Fibroblast of pulmonary artery (primary cell): ENCODE measurements around the gene THSD7A.

Experiments used
- DNase-seq: peaks from one replicate; pipeline ENCODE4 v3.0.0-alpha.2; 2010; ENCODE audit warnings: low read depth
- H3K4me3 ChIP-seq: replicated peaks from 2 replicates; pipeline ENCODE4 v1.5.1; 2011; ENCODE audit warnings: low read depth, mild to moderate bottlenecking, control low read depth, low read length, moderate library complexity
- CTCF ChIP-seq: IDR thresholded peaks from 2 replicates; pipeline ENCODE4 v1.5.1; 2011; ENCODE audit warnings: mild to moderate bottlenecking, control low read depth, low read length, inconsistent platforms; ENCODE audit errors: missing control alignments

Gene THSD7A

GRCh38 chr7:11833431-11833830 lies 1.4 kb upstream of the THSD7A start:
- no peak for DNase-seq
- no peak for TF ChIP-seq CTCF
- H3K4me3 ChIP-seq: no peak overlapping the region

- no peak for TF ChIP-seq CTCF
- DNase-seq: peak; percentile 49
- H3K4me3 ChIP-seq: peak overlapping the region; percentile 69
These were observed 752 bp downstream of the THSD7A start for GRCh38 chr7:11831156-11831735.

- peak overlapping the region; percentile 69 for H3K4me3 ChIP-seq
- TF ChIP-seq CTCF: no peak
- peak; percentile 55 for DNase-seq
These were observed 1.3 kb downstream of the THSD7A start for GRCh38 chr7:11830582-11831155.

- TF ChIP-seq CTCF: no peak
- H3K4me3 ChIP-seq: peak overlapping the region; percentile 69
- no peak for DNase-seq
These were observed 2.0 kb downstream of the THSD7A start for GRCh38 chr7:11829954-11830353.

GRCh38 chr7:11819947-11820346 lies 12.1 kb downstream of the THSD7A start:
- H3K4me3 ChIP-seq: no peak overlapping the region
- no peak for DNase-seq
- no peak for TF ChIP-seq CTCF

GRCh38 chr7:11819271-11819670 lies 12.7 kb downstream of the THSD7A start:
- no peak for TF ChIP-seq CTCF
- DNase-seq: no peak
- no peak overlapping the region for H3K4me3 ChIP-seq

GRCh38 chr7:11818281-11818680 lies 13.7 kb downstream of the THSD7A start:
- no peak for TF ChIP-seq CTCF
- no peak for DNase-seq
- H3K4me3 ChIP-seq: no peak overlapping the region
